Endothelial cell (in vitro differentiated cells): ENCODE results near the gene USP53. TPM values are rescaled to one million over a fixed set of nuclear protein-coding genes. Genes with fewer than 3 reads are reported as not detected.

Experiments
- DNase-seq: peaks from one replicate; pipeline ENCODE4 v3.0.0; 2021; ENCODE audit warnings: low spot score
- H3K27ac Mint-ChIP-seq: one replicate; pipeline ENCODE4 v1.8.0; 2021; ENCODE audit warnings: mixed read lengths, inconsistent platforms; ENCODE audit not compliant: unreplicated experiment
- H3K27me3 Mint-ChIP-seq: one replicate; pipeline ENCODE4 v1.8.0; 2021; ENCODE audit warnings: mild to moderate bottlenecking, moderate library complexity, mixed read lengths, inconsistent platforms; ENCODE audit not compliant: unreplicated experiment
- H3K36me3 Mint-ChIP-seq: one replicate; pipeline ENCODE4 v1.8.0; 2021; ENCODE audit warnings: mild to moderate bottlenecking, low read depth, mixed read lengths, inconsistent platforms; ENCODE audit not compliant: unreplicated experiment
- H3K4me1 Mint-ChIP-seq: one replicate; pipeline ENCODE4 v1.8.0; 2021; ENCODE audit warnings: mild to moderate bottlenecking, mixed read lengths, inconsistent platforms; ENCODE audit not compliant: unreplicated experiment
- H3K4me3 Mint-ChIP-seq: one replicate; pipeline ENCODE4 v1.8.0; 2021; ENCODE audit warnings: mild to moderate bottlenecking, mixed read lengths, inconsistent platforms; ENCODE audit not compliant: unreplicated experiment
- H3K9me3 Mint-ChIP-seq: one replicate; pipeline ENCODE4 v1.8.0; 2021; ENCODE audit warnings: mixed read lengths, inconsistent platforms; ENCODE audit not compliant: unreplicated experiment
- total RNA-seq: library from RNA; stranded (reverse); fragmentation: NEBNext Ultra II Directional; extraction: Animal tissue kit (Norgen Biotek cat#: 25700); gene quantifications from one replicate; pipeline ENCODE4 v1.2.1, GENCODE V29; 2021; ENCODE audit not compliant: unreplicated experiment
- TF ChIP-seq, protein P1 (sequence below): fragments of 200-600 bp; sonication (generic); IDR thresholded peaks from one replicate; pipeline ENCODE4 v1.5.0; 2021; ENCODE audit warnings: antibody characterized with exemption; ENCODE audit not compliant: unreplicated experiment

USP53 gene
- total RNA-seq, 1 donor from 2014 or later = 18.5 TPM

DNA sequence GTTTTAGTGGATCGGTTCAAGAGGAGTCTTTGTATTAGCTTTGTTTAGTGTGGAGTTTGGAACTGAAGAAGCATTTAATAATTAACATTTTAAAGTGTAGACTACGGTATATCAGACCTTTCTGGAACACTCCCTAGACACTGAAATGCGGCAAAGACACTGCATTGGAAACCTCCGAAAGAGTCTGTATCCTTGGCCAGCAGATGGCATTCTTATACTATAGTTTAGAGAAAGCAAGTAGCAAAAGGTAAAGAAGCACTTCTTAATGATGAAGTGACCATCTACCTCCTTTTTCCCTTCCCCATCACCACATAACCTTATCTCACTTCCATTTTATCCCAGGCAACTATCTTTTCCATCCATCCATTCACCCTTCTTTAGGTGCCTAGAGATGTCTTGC lies 101.8 kb downstream of the USP53 start:
- Mint-ChIP-seq H3K27ac (no peak overlapping the region), H3K9me3 (no peaks in the 10 kb centered on the region), H3K4me1 (peaks cover 4% of the 10 kb centered on the region), H3K36me3 (no peaks in the 10 kb centered on the region), H3K4me3 (no peak overlapping the region), H3K27me3 (no peaks in the 10 kb centered on the region)
- DNase-seq = peak; percentile 28
- TF ChIP-seq, protein P1, sequence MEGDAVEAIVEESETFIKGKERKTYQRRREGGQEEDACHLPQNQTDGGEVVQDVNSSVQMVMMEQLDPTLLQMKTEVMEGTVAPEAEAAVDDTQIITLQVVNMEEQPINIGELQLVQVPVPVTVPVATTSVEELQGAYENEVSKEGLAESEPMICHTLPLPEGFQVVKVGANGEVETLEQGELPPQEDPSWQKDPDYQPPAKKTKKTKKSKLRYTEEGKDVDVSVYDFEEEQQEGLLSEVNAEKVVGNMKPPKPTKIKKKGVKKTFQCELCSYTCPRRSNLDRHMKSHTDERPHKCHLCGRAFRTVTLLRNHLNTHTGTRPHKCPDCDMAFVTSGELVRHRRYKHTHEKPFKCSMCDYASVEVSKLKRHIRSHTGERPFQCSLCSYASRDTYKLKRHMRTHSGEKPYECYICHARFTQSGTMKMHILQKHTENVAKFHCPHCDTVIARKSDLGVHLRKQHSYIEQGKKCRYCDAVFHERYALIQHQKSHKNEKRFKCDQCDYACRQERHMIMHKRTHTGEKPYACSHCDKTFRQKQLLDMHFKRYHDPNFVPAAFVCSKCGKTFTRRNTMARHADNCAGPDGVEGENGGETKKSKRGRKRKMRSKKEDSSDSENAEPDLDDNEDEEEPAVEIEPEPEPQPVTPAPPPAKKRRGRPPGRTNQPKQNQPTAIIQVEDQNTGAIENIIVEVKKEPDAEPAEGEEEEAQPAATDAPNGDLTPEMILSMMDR = no peak

DNA sequence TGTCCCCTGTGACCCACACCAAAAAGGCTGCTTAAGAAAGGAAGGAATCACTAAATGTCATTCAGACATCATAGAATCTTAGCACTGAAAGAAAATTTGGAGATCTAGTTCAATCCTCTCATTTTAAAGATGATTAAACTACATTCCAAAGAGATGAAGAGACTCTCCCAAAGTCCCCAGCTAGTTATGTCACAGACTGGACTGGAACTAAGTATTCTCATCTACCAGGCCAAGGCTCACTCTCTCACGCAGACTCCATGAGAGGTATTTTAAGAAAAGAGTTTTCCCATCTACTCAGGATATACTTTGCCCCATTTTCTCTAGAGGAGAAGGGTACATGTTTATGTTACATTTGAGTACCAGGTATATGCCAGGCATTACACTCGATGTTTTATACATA lies 102.5 kb downstream of the USP53 start:
- Mint-ChIP-seq H3K9me3 (no peaks in the 10 kb centered on the region), H3K4me1 (peaks cover 4% of the 10 kb centered on the region), H3K27me3 (no peaks in the 10 kb centered on the region), H3K27ac (no peak overlapping the region), H3K36me3 (no peaks in the 10 kb centered on the region), H3K4me3 (no peak overlapping the region)
- TF ChIP-seq, protein P1 = no peak
- no peak for DNase-seq

DNA sequence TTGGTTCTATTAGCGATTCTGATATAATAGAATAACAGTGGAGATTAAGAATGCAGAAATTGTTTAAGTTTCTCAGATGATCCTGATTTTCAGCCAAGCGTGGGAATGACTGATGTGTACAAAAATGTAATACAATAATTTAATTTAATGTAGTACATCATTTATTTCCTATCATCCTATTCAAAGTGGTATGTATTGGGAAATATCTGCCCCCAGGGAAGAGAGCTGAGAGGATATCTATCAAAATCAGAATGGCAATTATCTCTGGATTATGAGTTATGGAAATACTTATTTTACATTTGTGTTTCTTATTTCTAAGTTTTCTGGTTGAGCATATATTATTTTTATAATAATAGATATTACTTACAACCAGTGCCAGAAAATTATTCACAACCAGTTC lies 105.5 kb downstream of the USP53 start:
- Mint-ChIP-seq H3K4me1 (peaks cover 4% of the 10 kb centered on the region), H3K36me3 (no peaks in the 10 kb centered on the region), H3K27ac (no peak overlapping the region), H3K4me3 (no peak overlapping the region), H3K9me3 (no peaks in the 10 kb centered on the region), H3K27me3 (no peaks in the 10 kb centered on the region)
- TF ChIP-seq, protein P1 = no peak
- DNase-seq = no peak

DNA sequence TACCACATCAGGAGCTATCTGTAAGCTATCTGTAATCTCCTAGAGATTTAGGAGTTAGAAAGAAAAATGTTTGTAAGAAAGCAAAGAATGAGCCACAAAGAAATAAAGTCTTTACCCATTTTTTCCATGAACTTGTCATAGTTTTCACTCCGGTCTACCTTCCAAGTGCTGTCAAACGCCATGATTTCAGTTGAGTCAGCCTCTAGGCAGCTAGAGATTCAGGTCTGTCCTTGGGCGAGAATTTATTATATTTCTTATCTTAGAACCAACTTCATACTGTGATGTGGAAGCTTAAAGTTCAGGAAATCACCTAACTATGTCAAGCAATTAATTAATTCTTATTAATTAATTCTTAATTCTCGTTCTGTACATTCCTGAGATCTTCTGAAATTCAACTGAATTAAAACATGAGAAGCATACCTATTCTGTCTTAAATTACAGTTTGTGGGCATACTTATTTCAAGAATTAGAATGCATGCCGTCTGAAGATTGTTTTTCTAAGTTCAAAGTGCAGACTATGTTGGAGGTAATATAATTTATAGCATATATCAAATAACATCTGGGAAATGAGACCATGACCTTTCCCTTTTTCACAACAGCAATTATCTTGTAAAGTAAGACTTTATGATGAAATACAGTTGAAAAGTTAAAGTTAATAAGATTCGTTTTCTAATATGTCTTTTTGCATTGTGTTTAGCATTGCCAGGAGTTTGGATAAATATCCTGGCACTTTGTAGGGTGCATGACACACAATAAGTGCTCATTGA lies 109.6 kb downstream of the USP53 start, which contains the start of gene FABP2:
TSS of gene FABP2 (minus strand) at position 218 of the 767 bp plus-strand sequence. CDS start at position 182, 36 bp downstream.
- DNase-seq = no peak
- H3K27me3 Mint-ChIP-seq = no peaks in the 10 kb centered on the region
- TF ChIP-seq, protein P1 = no peak
- H3K4me1 Mint-ChIP-seq = no peaks in the 10 kb centered on the region
- H3K4me3 Mint-ChIP-seq = no peak within 1 kb of the TSS
- no peaks in the 10 kb centered on the region for H3K9me3 Mint-ChIP-seq
- H3K36me3 Mint-ChIP-seq = no peaks in the 10 kb centered on the region
- no peak within 1 kb of the TSS for H3K27ac Mint-ChIP-seq

DNA sequence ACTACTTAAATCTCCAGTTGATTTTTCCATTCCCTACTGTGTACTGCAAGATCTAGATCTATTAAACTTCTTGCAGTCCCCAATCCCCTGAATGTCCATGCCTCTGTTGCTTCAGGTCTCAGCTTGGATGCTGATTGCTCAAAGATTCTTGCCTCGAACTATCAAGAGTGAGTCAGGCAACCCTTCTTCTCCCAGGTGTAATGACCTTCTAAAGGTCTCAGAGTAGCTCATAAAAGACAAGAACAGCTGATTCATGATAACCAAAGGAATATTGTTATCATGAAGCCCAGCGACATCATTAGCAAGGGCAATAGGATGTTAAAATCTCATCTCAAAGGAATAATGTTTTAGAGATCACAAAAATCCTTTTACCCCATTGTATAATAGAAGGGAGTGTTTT lies 116.2 kb downstream of the USP53 start:
- no peak overlapping the region for H3K27ac Mint-ChIP-seq
- TF ChIP-seq, protein P1 = no peak
- no peak overlapping the region for H3K4me3 Mint-ChIP-seq
- H3K27me3 Mint-ChIP-seq = no peaks in the 10 kb centered on the region
- H3K4me1 Mint-ChIP-seq = peaks cover 4% of the 10 kb centered on the region
- H3K36me3 Mint-ChIP-seq = no peaks in the 10 kb centered on the region
- no peaks in the 10 kb centered on the region for H3K9me3 Mint-ChIP-seq
- DNase-seq = no peak
